ENCODE results near the gene PHLDA2. TPM values are rescaled to one million over a fixed set of nuclear protein-coding genes. Genes with fewer than 3 reads are reported as not detected.

The PHLDA2 gene
- total RNA-seq, 1 experiment from 2014 or later, result 309 TPM

- Histone ChIP-seq H3K4me3 (replicated peaks in 1 of 2; ENCODE audit: low read depth in 1 of 2, low read length in 2 of 2) (no peak overlapping the region), H4K20me1 (ENCODE audit: insufficient read depth) (no peaks in the 10 kb centered on the region), H3K9me3 (ENCODE audit: control insufficient read depth in 1 of 2, insufficient read depth in 1 of 2, low read depth in 1 of 2, low read length in 2 of 2) (no peaks in the 10 kb centered on the region), H3K9me2 (ENCODE audit: insufficient read depth) (no peaks in the 10 kb centered on the region), H3K4me2 (ENCODE audit: low read length) (no peak overlapping the region), H3K9ac (ENCODE audit: low read length) (no peak overlapping the region), H3K27me3 (ENCODE audit: insufficient read depth, low read length) (no peaks in the 10 kb centered on the region), H3K4me1 (ENCODE audit: control insufficient read depth in 1 of 2, insufficient read depth in 2 of 2, low read length in 2 of 2) (no peaks in the 10 kb centered on the region), H3K36me3 (ENCODE audit: control insufficient read depth in 1 of 2, insufficient read depth in 2 of 2, low read length in 2 of 2) (peaks cover 63 to 64% of the 10 kb centered on the region in 2 experiments), H2AFZ (ENCODE audit: low read depth, low read length, poor library complexity, severe bottlenecking) (no peak overlapping the region), H3K79me2 (ENCODE audit: insufficient read depth, low read length) (peaks cover 94% of the 10 kb centered on the region), H3K27ac (ENCODE audit: low read depth, low read length) (no peak overlapping the region)
- TF ChIP-seq TCF7L2 (IDR thresholded peaks at IDR 0.05; ENCODE audit: borderline replicate concordance, extremely low read depth, insufficient read depth, insufficient read length), result no peak
- TF ChIP-seq POLR2A (IDR thresholded peaks at IDR 0.05; ENCODE audit: borderline replicate concordance, extremely low read depth, insufficient read depth, insufficient read length), result no peak
- TF ChIP-seq JUND (IDR thresholded peaks at IDR 0.05), result no peak
- BruUV-seq (replicated peaks), result no TSS peak
- RAD21 ChIA-PET (ENCODE audit: low non-redundant PET in 1 of 2, low total read pairs in 2 of 2, uncharacterized antibody in 2 of 2, unreplicated experiment in 2 of 2), result no interaction called here
- DNase-seq (ENCODE audit: low read depth, low spot score) (no peak), ATAC-seq (no peak)
- POLR2A ChIA-PET, result no interaction called here
- CTCF ChIA-PET, result no interaction called here
- intact Hi-C loops (cut with micrococcal nuclease), result no loop called here
Measured at GRCh38 chr11:2964782-2965181, 35.6 kb upstream of the PHLDA2 start.

- Histone ChIP-seq H3K27me3 (ENCODE audit: insufficient read depth, low read length) (no peaks in the 10 kb centered on the region), H3K9me3 (ENCODE audit: control insufficient read depth in 1 of 2, insufficient read depth in 1 of 2, low read depth in 1 of 2, low read length in 2 of 2) (no peaks in the 10 kb centered on the region), H3K9ac (ENCODE audit: low read length) (no peak overlapping the region), H3K4me3 (replicated peaks in 1 of 2; ENCODE audit: low read depth in 1 of 2, low read length in 2 of 2) (no peak overlapping the region), H4K20me1 (ENCODE audit: insufficient read depth) (no peaks in the 10 kb centered on the region), H3K36me3 (ENCODE audit: control insufficient read depth in 1 of 2, insufficient read depth in 2 of 2, low read length in 2 of 2) (peaks cover 62 to 64% of the 10 kb centered on the region in 2 experiments), H3K79me2 (ENCODE audit: insufficient read depth, low read length) (peaks cover 94% of the 10 kb centered on the region), H3K27ac (ENCODE audit: low read depth, low read length) (no peak overlapping the region), H3K9me2 (ENCODE audit: insufficient read depth) (no peaks in the 10 kb centered on the region), H2AFZ (ENCODE audit: low read depth, low read length, poor library complexity, severe bottlenecking) (no peak overlapping the region), H3K4me2 (ENCODE audit: low read length) (no peak overlapping the region), H3K4me1 (ENCODE audit: control insufficient read depth in 1 of 2, insufficient read depth in 2 of 2, low read length in 2 of 2) (no peaks in the 10 kb centered on the region)
- TF ChIP-seq, protein P1, sequence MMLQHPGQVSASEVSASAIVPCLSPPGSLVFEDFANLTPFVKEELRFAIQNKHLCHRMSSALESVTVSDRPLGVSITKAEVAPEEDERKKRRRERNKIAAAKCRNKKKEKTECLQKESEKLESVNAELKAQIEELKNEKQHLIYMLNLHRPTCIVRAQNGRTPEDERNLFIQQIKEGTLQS (IDR thresholded peaks at IDR 0.05), result no peak
- no peak for TF ChIP-seq ELF1 (IDR thresholded peaks at IDR 0.05; ENCODE audit: borderline replicate concordance, low read depth)
- no peak for TF ChIP-seq CBX3 (IDR thresholded peaks at IDR 0.05; ENCODE audit: low read depth)
- TF ChIP-seq YY1 (IDR thresholded peaks at IDR 0.05; ENCODE audit: extremely low read depth, insufficient replicate concordance, low read depth, low read length), result no peak
- TF ChIP-seq EGR1 (IDR thresholded peaks at IDR 0.05; ENCODE audit: low read depth), result no peak
- no peak for TF ChIP-seq EZH2 (IDR thresholded peaks at IDR 0.05)
- TF ChIP-seq SP1 (IDR thresholded peaks at IDR 0.05; ENCODE audit: low read depth), result no peak
- TF ChIP-seq EZH2phosphoT487 (IDR thresholded peaks at IDR 0.05; ENCODE audit: borderline replicate concordance), result no peak
- no peak for TF ChIP-seq ZNF274 (IDR thresholded peaks at IDR 0.05; ENCODE audit: low read depth, low read length)
- TF ChIP-seq SRF (IDR thresholded peaks at IDR 0.05; ENCODE audit: low read depth), result no peak
- TF ChIP-seq POLR2AphosphoS5 (IDR thresholded peaks at IDR 0.05; ENCODE audit: low read depth, low read length), result no peak
- no peak for TF ChIP-seq CEBPB (IDR thresholded peaks at IDR 0.05; ENCODE audit: low read depth)
- no peak for TF ChIP-seq SIN3A (IDR thresholded peaks at IDR 0.05; ENCODE audit: low read depth)
- TF ChIP-seq RAD21 (IDR thresholded peaks at IDR 0.05; ENCODE audit: low read depth), result no peak
- TF ChIP-seq MAX (IDR thresholded peaks at IDR 0.05), result no peak
- TF ChIP-seq ZFX (IDR thresholded peaks at IDR 0.05), result no peak
- no peak for TF ChIP-seq JUND (IDR thresholded peaks at IDR 0.05)
- no peak for TF ChIP-seq CTCF (IDR thresholded peaks at IDR 0.05 in 2 of 3, conservative IDR thresholded peaks at IDR 0.05 in 1 of 3; ENCODE audit: borderline replicate concordance in 1 of 3, insufficient read depth in 1 of 3, low read depth in 2 of 3, low read length in 2 of 3)
- TF ChIP-seq POLR2A (IDR thresholded peaks at IDR 0.05; ENCODE audit: borderline replicate concordance, extremely low read depth, insufficient read depth, insufficient read length), result no peak
- ATAC-seq (no peak), DNase-seq (ENCODE audit: low read depth, low spot score) (no peak)
- no TSS peak for BruUV-seq (replicated peaks)
- ChIA-PET POLR2A (no interaction called here), CTCF (no interaction called here), RAD21 (ENCODE audit: low non-redundant PET in 1 of 2, low total read pairs in 2 of 2, uncharacterized antibody in 2 of 2, unreplicated experiment in 2 of 2) (no interaction called here)
- intact Hi-C loops (cut with micrococcal nuclease), result no loop called here
Measured at GRCh38 chr11:2963761-2964160, 34.5 kb upstream of the PHLDA2 start.
